Natural killer cell (primary cell): ENCODE measurements around the gene MYBPC2. TPM values are rescaled to one million over a fixed set of nuclear protein-coding genes. Genes with fewer than 3 reads are reported as not detected.

Experiments
- ATAC-seq, 3 donors: fragments of 150-1000 bp in 2 of 3; fragments of 200-7000 bp in 1 of 3; cut with Tn5 transposase; 1 replicate in 1 of 3; 2 replicates in 2 of 3; pipeline ENCODE4 v1.10.0; 2021; ENCODE audit warnings: mild to moderate bottlenecking in 2 of 3, moderate library complexity in 2 of 3
- DNase-seq, 2 donors: peaks; one replicate each; pipeline versions ENCODE4 v3.0.0 to v3.0.0-alpha.2; 2013 to 2021; ENCODE audit warnings: mixed read lengths in 1 of 2
- H3K27ac ChIP-seq: one replicate; pipeline ENCODE4 v1.5.1; 2013; ENCODE audit warnings: mild to moderate bottlenecking, low read length
- H3K27me3 ChIP-seq: one replicate; pipeline ENCODE4 v1.6.1; 2013; ENCODE audit warnings: low read length; ENCODE audit not compliant: control insufficient read depth, insufficient read depth
- H3K36me3 ChIP-seq: one replicate; pipeline ENCODE4 v1.6.1; 2013; ENCODE audit warnings: low read length; ENCODE audit not compliant: control insufficient read depth, insufficient read depth
- H3K4me1 ChIP-seq: one replicate; pipeline ENCODE4 v1.6.1; 2013; ENCODE audit warnings: low read length; ENCODE audit not compliant: control insufficient read depth, insufficient read depth
- H3K4me3 ChIP-seq: one replicate; pipeline ENCODE4 v1.5.1; 2013; ENCODE audit warnings: low read length
- H3K9me3 ChIP-seq: one replicate; pipeline ENCODE4 v1.6.1; 2013; ENCODE audit warnings: low read length; ENCODE audit not compliant: control insufficient read depth, insufficient read depth
- H3K27ac Mint-ChIP-seq, 2 donors: one replicate each; pipeline ENCODE4 v1.8.0; 2022; ENCODE audit warnings: mild to moderate bottlenecking in 2 of 2, mixed read lengths in 2 of 2, moderate library complexity in 1 of 2
- H3K27me3 Mint-ChIP-seq, 2 donors: one replicate each; pipeline ENCODE4 v1.8.0; 2022; ENCODE audit warnings: low read depth in 2 of 2, mixed read lengths in 2 of 2
- H3K36me3 Mint-ChIP-seq: one replicate; pipeline ENCODE4 v1.8.0; 2022; ENCODE audit warnings: mixed read lengths
- H3K4me1 Mint-ChIP-seq, 2 donors: one replicate each; pipeline ENCODE4 v1.8.0; 2022; ENCODE audit warnings: mixed read lengths in 2 of 2
- H3K4me3 Mint-ChIP-seq: one replicate; pipeline ENCODE4 v1.8.0; 2022; ENCODE audit warnings: mild to moderate bottlenecking, moderate library complexity, mixed read lengths
- H3K9me3 Mint-ChIP-seq, 2 donors: one replicate each; pipeline ENCODE4 v1.8.0; 2022; ENCODE audit warnings: mixed read lengths in 2 of 2
- CTCF ChIP-seq: fragments of 200-600 bp; IDR thresholded peaks from one replicate; pipeline ENCODE4 v1.8.0; 2022; ENCODE audit warnings: antibody characterized with exemption
- WGBS: methylation state at CpG from one replicate; pipeline ENCODE4 v1.1.7; 2013; ENCODE audit warnings: missing lambda C conversion rate; ENCODE audit not compliant: insufficient coverage; 5-methylcytosine and 5-hydroxymethylcytosine counted together
- intact Hi-C: fragments of 100-400 bp; cut with micrococcal nuclease; formaldehyde crosslinking; loops from one replicate; pipeline ENCODE4 v1.14.2; 2022
- total RNA-seq, 4 donors: library from RNA; stranded (reverse); fragments of 120-200 nt in 1 of 4; gene quantifications; one replicate each; pipeline versions ENCODE4 v1.2.3 to v1.2.4, GENCODE V29; 2013 to 2022

MYBPC2 gene
- total RNA-seq, 3 donors from 2014 or later (not counting 1 experiment from before 2014, with no cell fraction given): 0.09 to 0.15 TPM; not detected in 1

GRCh38 chr19:50494186-50495019 lies 61.7 kb downstream of the MYBPC2 start:
- H3K36me3 Mint-ChIP-seq: no peaks in the 10 kb centered on the region
- peak overlapping the region in 1 of 2 donors; percentile 31 for H3K27ac Mint-ChIP-seq
- H3K36me3 ChIP-seq: no peaks in the 10 kb centered on the region
- intact Hi-C loops: no loop called here
- H3K9me3 ChIP-seq: no peaks in the 10 kb centered on the region
- no peak overlapping the region for H3K4me3 Mint-ChIP-seq
- H3K27me3 ChIP-seq: no peaks in the 10 kb centered on the region
- no peak for DNase-seq
- TF ChIP-seq CTCF: no peak
- H3K27me3 Mint-ChIP-seq: no peaks in the 10 kb centered on the region
- H3K4me1 Mint-ChIP-seq: peaks cover 5 to 21% of the 10 kb centered on the region in 2 donors
- no peak for ATAC-seq
- H3K4me1 ChIP-seq: peaks cover 12% of the 10 kb centered on the region
- H3K9me3 Mint-ChIP-seq: no peaks in the 10 kb centered on the region
- 69% methylated on average over 7 of the region's 7 CpGs for WGBS
- H3K4me3 ChIP-seq: no peak overlapping the region
- no peak overlapping the region for H3K27ac ChIP-seq

- peaks cover 12% of the 10 kb centered on the region for H3K4me1 ChIP-seq
- no peaks in the 10 kb centered on the region for H3K36me3 ChIP-seq
- DNase-seq (no peak), ATAC-seq (no peak)
- H3K36me3 Mint-ChIP-seq: no peaks in the 10 kb centered on the region
- no peaks in the 10 kb centered on the region for H3K27me3 Mint-ChIP-seq
- H3K4me3 Mint-ChIP-seq: no peak overlapping the region
- no peaks in the 10 kb centered on the region for H3K9me3 Mint-ChIP-seq
- H3K4me1 Mint-ChIP-seq: peaks cover 5 to 21% of the 10 kb centered on the region in 2 donors
- H3K4me3 ChIP-seq: no peak overlapping the region
- no peak overlapping the region for H3K27ac Mint-ChIP-seq
- H3K27me3 ChIP-seq: no peaks in the 10 kb centered on the region
- intact Hi-C loops: no loop called here
- no peaks in the 10 kb centered on the region for H3K9me3 ChIP-seq
- TF ChIP-seq CTCF: no peak
- 94% methylated on average over 5 of the region's 5 CpGs for WGBS
- H3K27ac ChIP-seq: no peak overlapping the region
Observed at GRCh38 chr19:50495020-50495531, 62.4 kb downstream of the MYBPC2 start.

- Mint-ChIP-seq H3K9me3 (no peaks in the 10 kb centered on the region), H3K27ac (no peak overlapping the region), H3K4me3 (no peak overlapping the region), H3K36me3 (no peaks in the 10 kb centered on the region), H3K27me3 (no peaks in the 10 kb centered on the region), H3K4me1 (peaks cover 0 to 15% of the 10 kb centered on the region in 2 donors)
- H3K4me3 ChIP-seq: no peak overlapping the region
- DNase-seq: no peak
- peaks cover 10% of the 10 kb centered on the region for H3K4me1 ChIP-seq
- WGBS: 92% methylated on average over 30 of the region's 30 CpGs
- H3K27me3 ChIP-seq: no peaks in the 10 kb centered on the region
- ATAC-seq: no peak
- intact Hi-C loops: no loop called here
- no peaks in the 10 kb centered on the region for H3K36me3 ChIP-seq
- H3K27ac ChIP-seq: no peak overlapping the region
- no peaks in the 10 kb centered on the region for H3K9me3 ChIP-seq
- no peak for TF ChIP-seq CTCF
Observed at GRCh38 chr19:50496189-50497021, 63.7 kb downstream of the MYBPC2 start.
